H1 (cell line): ENCODE measurements around the gene TMEM9B. TPM values are rescaled to one million over a fixed set of nuclear protein-coding genes. Genes with fewer than 3 reads are reported as not detected.

Experiments
- ATF2 ChIP-seq: IDR thresholded peaks from 2 replicates; pipeline ENCODE4 v1.6.1; 2012; ENCODE audit warnings: low read length, inconsistent platforms
- ATF3 ChIP-seq: IDR thresholded peaks from 2 replicates; pipeline ENCODE4 v1.6.1; 2011; ENCODE audit warnings: low read depth, mild to moderate bottlenecking, low read length; ENCODE audit not compliant: insufficient read depth
- CBX8 ChIP-seq: fragments of 300-800, 300-1000 bp; sonication (generic); IDR thresholded peaks from 2 replicates; pipeline ENCODE4 v1.7.1; 2016; ENCODE audit warnings: low read depth, low read length, borderline replicate concordance
- EGR1 ChIP-seq: IDR thresholded peaks from 2 replicates; pipeline ENCODE4 v1.6.1; 2011; ENCODE audit warnings: low read depth, low read length, borderline replicate concordance
- NRF1 ChIP-seq: IDR thresholded peaks from 2 replicates; pipeline ENCODE4 v1.6.1; 2011; ENCODE audit warnings: mild to moderate bottlenecking, low read depth, low read length, improper control_type of control experiment
- POLR2AphosphoS5 ChIP-seq: IDR thresholded peaks from 2 replicates; pipeline ENCODE4 v1.6.1; 2011; ENCODE audit warnings: low read depth, low read length
- RXRA ChIP-seq: IDR thresholded peaks from 2 replicates; pipeline ENCODE4 v1.6.1; 2011; ENCODE audit warnings: low read depth, mild to moderate bottlenecking, low read length, moderate library complexity; ENCODE audit not compliant: insufficient read depth
- TEAD4 ChIP-seq: IDR thresholded peaks from 2 replicates; pipeline ENCODE4 v1.6.1; 2012; ENCODE audit warnings: low read depth, low read length, inconsistent platforms, mixed read lengths
- YY1 ChIP-seq: IDR thresholded peaks from 2 replicates; pipeline ENCODE4 v1.6.1; 2011; ENCODE audit warnings: low read depth, mild to moderate bottlenecking, low read length
- polyA plus RNA-seq, 7 experiments: library from polyadenylated mRNA; depleted of rRNA in 3 of 7; stranded (reverse) in 5 of 7; unstranded in 2 of 7; fragments of >200 nt in 5 of 7; fragments of 200-250 nt in 2 of 7; gene quantifications; 1 replicate in 5 of 7; 2 replicates in 1 of 7; 4 replicates in 1 of 7; pipeline versions ENCODE4 v1.2.1 to v1.2.3, GENCODE V29; 2011 to 2013; ENCODE audit warnings: missing spikeins in 2 of 7, mixed read lengths in 2 of 7
- total RNA-seq: library from RNA; stranded (reverse); fragmentation: NEBNext Ultra II Directional; extraction: Animal tissue kit (Norgen Biotek cat#: 25700); gene quantifications from 2 replicates; pipeline ENCODE4 v1.2.1, GENCODE V29; 2021

TMEM9B gene
- total and polyA plus RNA-seq, 2 of the 8 experiments (the other 6 are each of a cell fraction or from before 2014, with no cell fraction given) = 8.3 to 9.4 TPM

- TF ChIP-seq EGR1 = no peak
- TF ChIP-seq ATF3 = no peak
- no peak for TF ChIP-seq ATF2
- TF ChIP-seq CBX8 = no peak
- TF ChIP-seq RXRA = no peak
- no peak for TF ChIP-seq POLR2AphosphoS5
- no peak for TF ChIP-seq TEAD4
- no peak for TF ChIP-seq YY1
- no peak for TF ChIP-seq NRF1
Observed at GRCh38 chr11:8930456-8931175, 33.6 kb downstream of the TMEM9B start (continued).
